Neural progenitor cell (in vitro differentiated cells): Measurements from ENCODE around the gene NXT1. TPM values are rescaled to one million over a fixed set of nuclear protein-coding genes. Genes with fewer than 3 reads are reported as not detected.

Source experiments
- DNase-seq: peaks from one replicate; pipeline ENCODE4 v3.0.0-alpha.2; 2016; ENCODE audit warnings: low spot score
- H2AFZ ChIP-seq: fragments of 200-600 bp; sonication (generic); replicated peaks from 2 replicates; pipeline ENCODE4 v1.6.1; 2016; ENCODE audit warnings: antibody characterized with exemption
- H3F3A ChIP-seq: fragments of 200-600 bp; sonication (generic); 2 replicates; pipeline ENCODE4 v1.6.1; 2016; ENCODE audit warnings: antibody characterized with exemption, low read depth
- H3K27ac ChIP-seq: fragments of 200-600 bp; sonication (generic); 2 replicates; pipeline ENCODE4 v1.5.1; 2016; ENCODE audit warnings: mild to moderate bottlenecking
- H3K27me3 ChIP-seq: fragments of 200-600 bp; sonication (generic); 2 replicates; pipeline ENCODE4 v1.6.1; 2016; ENCODE audit warnings: mild to moderate bottlenecking, moderate library complexity
- H3K36me3 ChIP-seq: fragments of 200-600 bp; sonication (generic); 2 replicates; pipeline ENCODE4 v1.5.1; 2016
- H3K4me1 ChIP-seq: fragments of 200-600 bp; sonication (generic); 2 replicates; pipeline ENCODE4 v1.6.1; 2016; ENCODE audit warnings: mixed run types
- H3K4me2 ChIP-seq: fragments of 200-600 bp; sonication (generic); 2 replicates; pipeline ENCODE4 v1.6.1; 2016
- H3K4me3 ChIP-seq: fragments of 200-600 bp; sonication (generic); 2 replicates; pipeline ENCODE4 v1.5.1; 2016
- H3K79me2 ChIP-seq: fragments of 200-600 bp; sonication (generic); 2 replicates; pipeline ENCODE4 v1.6.1; 2016; ENCODE audit warnings: low read depth
- H3K9ac ChIP-seq: fragments of 200-600 bp; sonication (generic); 2 replicates; pipeline ENCODE4 v1.6.1; 2016
- H3K9me3 ChIP-seq: fragments of 200-600 bp; sonication (generic); 2 replicates; pipeline ENCODE4 v1.5.1; 2016; ENCODE audit warnings: low read depth
- H4K20me1 ChIP-seq: fragments of 200-600 bp; sonication (generic); 2 replicates; pipeline ENCODE4 v1.6.1; 2016; ENCODE audit warnings: low read depth
- H3K27ac Mint-ChIP-seq: 3 replicates; pipeline ENCODE4 v1.8.0; 2021; ENCODE audit warnings: mixed read lengths
- H3K27me3 Mint-ChIP-seq: 2 replicates; pipeline ENCODE4 v1.8.0; 2022; ENCODE audit warnings: low read depth, mild to moderate bottlenecking, inconsistent platforms, moderate library complexity, mixed read lengths; ENCODE audit not compliant: insufficient read depth
- H3K36me3 Mint-ChIP-seq: 3 replicates; pipeline ENCODE4 v1.8.0; 2021; ENCODE audit warnings: mixed read lengths
- H3K4me1 Mint-ChIP-seq: 3 replicates; pipeline ENCODE4 v1.8.0; 2021; ENCODE audit warnings: mixed read lengths
- H3K4me3 Mint-ChIP-seq: 3 replicates; pipeline ENCODE4 v1.8.0; 2021; ENCODE audit warnings: mild to moderate bottlenecking, moderate library complexity, mixed read lengths
- H3K9me3 Mint-ChIP-seq: 3 replicates; pipeline ENCODE4 v1.8.0; 2020; ENCODE audit warnings: mixed read lengths
- CTCF ChIP-seq: fragments of 200-600 bp; sonication (generic); IDR thresholded peaks from 2 replicates; pipeline ENCODE4 v1.5.1; 2017; ENCODE audit warnings: antibody characterized with exemption, mild to moderate bottlenecking
- EZH2 ChIP-seq: fragments of 200-600 bp; sonication (generic); IDR thresholded peaks from 2 replicates; pipeline ENCODE4 v1.6.1; 2017; ENCODE audit warnings: antibody characterized with exemption, mild to moderate bottlenecking, moderate library complexity
- EZH2phosphoT487 ChIP-seq: fragments of 200-600 bp; sonication (generic); IDR thresholded peaks from 2 replicates; pipeline ENCODE4 v1.6.1; 2017; ENCODE audit warnings: antibody characterized with exemption
- total RNA-seq: library from RNA; depleted of rRNA; stranded (reverse); fragments of >200 nt; gene quantifications from 2 replicates; pipeline ENCODE4 v1.2.3, GENCODE V29; 2015; ENCODE audit warnings: low replicate concordance

The NXT1 gene
- total RNA-seq, 1 donor from 2014 or later, result 14.6 TPM

GRCh38 chr20:23358563-23358906, 7.9 kb downstream of the NXT1 start:
- Mint-ChIP-seq H3K4me3 (peak overlapping the region; percentile 80), H3K36me3 (peaks cover 3% of the 10 kb centered on the region), H3K27ac (no peak overlapping the region), H3K4me1 (peaks cover 20% of the 10 kb centered on the region), H3K9me3 (no peaks in the 10 kb centered on the region), H3K27me3 (peaks cover 4% of the 10 kb centered on the region)
- no peak for DNase-seq
- no peak overlapping the region for H3K9ac ChIP-seq
- H3K27ac ChIP-seq, result no peak overlapping the region
- H3F3A ChIP-seq, result peaks cover 32% of the 10 kb centered on the region
- peak overlapping the region; percentile 20 for H2AFZ ChIP-seq
- H3K4me3 ChIP-seq, result peak overlapping the region; percentile 43
- H3K79me2 ChIP-seq, result peaks cover 22% of the 10 kb centered on the region
- H3K4me2 ChIP-seq, result peak overlapping the region; percentile 74
- H3K36me3 ChIP-seq, result no peaks in the 10 kb centered on the region
- no peaks in the 10 kb centered on the region for H3K27me3 ChIP-seq
- H3K9me3 ChIP-seq, result no peaks in the 10 kb centered on the region
- peaks cover 22% of the 10 kb centered on the region for H3K4me1 ChIP-seq
- no peak for TF ChIP-seq EZH2phosphoT487
- no peak for TF ChIP-seq EZH2
- no peak for TF ChIP-seq CTCF
- peaks cover 13% of the 10 kb centered on the region for H4K20me1 ChIP-seq

DNA sequence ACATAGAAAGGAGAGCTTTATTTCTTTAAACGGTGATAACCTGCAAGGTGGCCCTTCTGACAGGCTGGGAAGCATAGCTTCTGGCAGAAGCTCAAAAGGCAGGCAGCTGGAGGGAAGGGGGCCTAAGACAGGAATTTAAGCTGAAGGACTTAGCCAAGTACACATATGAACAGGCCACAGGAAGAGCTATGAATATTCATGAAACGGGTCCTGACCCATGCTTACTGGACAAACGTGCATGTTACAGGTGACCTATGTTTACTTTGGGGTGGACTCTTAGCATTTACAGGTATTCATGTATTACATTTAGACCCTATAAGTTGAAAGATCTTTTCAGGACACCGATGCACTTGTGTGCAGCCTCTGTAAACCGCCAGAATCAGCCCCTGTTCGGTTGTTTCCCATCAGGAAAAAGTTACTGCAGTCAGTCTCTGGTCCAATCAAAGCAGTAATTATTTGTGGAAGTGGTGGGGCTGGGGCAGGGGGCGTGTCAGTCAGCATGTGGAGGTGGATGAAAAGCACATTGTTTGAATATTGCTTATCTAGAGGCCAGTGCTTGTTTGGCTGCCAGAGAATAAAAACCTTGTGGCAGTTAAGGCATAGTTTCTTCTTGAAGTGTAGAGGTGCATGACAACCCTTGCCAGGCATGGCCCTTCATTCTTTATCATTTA, 8.5 kb downstream of the NXT1 start:
- Histone ChIP-seq H3F3A (peaks cover 32% of the 10 kb centered on the region), H3K9ac (no peak overlapping the region), H3K36me3 (no peaks in the 10 kb centered on the region), H3K79me2 (peaks cover 24% of the 10 kb centered on the region), H2AFZ (no peak overlapping the region), H3K4me2 (peak overlapping the region; percentile 74), H3K4me3 (peak overlapping the region; percentile 43), H3K4me1 (peaks cover 26% of the 10 kb centered on the region), H4K20me1 (peaks cover 19% of the 10 kb centered on the region), H3K27ac (no peak overlapping the region), H3K9me3 (no peaks in the 10 kb centered on the region), H3K27me3 (no peaks in the 10 kb centered on the region)
- TF ChIP-seq EZH2, result no peak
- DNase-seq, result no peak
- peak overlapping the region; percentile 17 for H3K4me3 Mint-ChIP-seq
- H3K27me3 Mint-ChIP-seq, result peaks cover 4% of the 10 kb centered on the region
- H3K36me3 Mint-ChIP-seq, result peaks cover 3% of the 10 kb centered on the region
- no peak overlapping the region for H3K27ac Mint-ChIP-seq
- peaks cover 22% of the 10 kb centered on the region for H3K4me1 Mint-ChIP-seq
- no peaks in the 10 kb centered on the region for H3K9me3 Mint-ChIP-seq

DNA sequence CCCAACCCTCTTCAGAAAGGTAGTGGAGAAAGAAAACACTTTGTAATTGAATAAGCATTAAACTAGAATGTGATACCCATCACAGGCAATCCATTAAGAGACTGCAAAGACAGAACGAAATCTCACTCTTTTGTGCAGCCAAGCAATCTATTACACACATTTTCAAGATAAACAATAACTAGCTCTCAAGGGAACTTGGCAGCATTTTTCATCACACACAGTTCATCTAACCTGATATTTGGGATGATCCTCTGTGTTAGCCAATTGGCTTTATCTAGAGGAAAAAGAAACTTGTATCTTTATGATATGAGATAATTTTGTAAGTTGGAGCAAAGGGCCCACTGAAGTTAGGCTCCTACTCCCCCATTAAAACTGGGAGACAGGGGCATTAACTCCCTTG, 9.9 kb downstream of the NXT1 start:
- H3K4me1 ChIP-seq, result peaks cover 26% of the 10 kb centered on the region
- H3F3A ChIP-seq, result peaks cover 29% of the 10 kb centered on the region
- H3K27ac ChIP-seq, result no peak overlapping the region
- peak overlapping the region; percentile 95 for H3K4me2 ChIP-seq
- TF ChIP-seq EZH2 (no peak), CTCF (no peak), EZH2phosphoT487 (no peak)
- peak overlapping the region; percentile 78 for H3K4me3 ChIP-seq
- H3K27ac Mint-ChIP-seq, result no peak overlapping the region
- peaks cover 28% of the 10 kb centered on the region for H3K4me1 Mint-ChIP-seq
- peaks cover 32% of the 10 kb centered on the region for H3K79me2 ChIP-seq
- DNase-seq, result no peak
- H3K36me3 Mint-ChIP-seq, result peaks cover 10% of the 10 kb centered on the region
- peaks cover 4% of the 10 kb centered on the region for H3K27me3 Mint-ChIP-seq
- no peaks in the 10 kb centered on the region for H3K9me3 Mint-ChIP-seq
- H3K9me3 ChIP-seq, result no peaks in the 10 kb centered on the region
- no peaks in the 10 kb centered on the region for H3K27me3 ChIP-seq
- peaks cover 30% of the 10 kb centered on the region for H4K20me1 ChIP-seq
- H3K9ac ChIP-seq, result no peak overlapping the region
- no peak overlapping the region for H2AFZ ChIP-seq
- H3K36me3 ChIP-seq, result no peaks in the 10 kb centered on the region
- peak overlapping the region; percentile 91 for H3K4me3 Mint-ChIP-seq

DNA sequence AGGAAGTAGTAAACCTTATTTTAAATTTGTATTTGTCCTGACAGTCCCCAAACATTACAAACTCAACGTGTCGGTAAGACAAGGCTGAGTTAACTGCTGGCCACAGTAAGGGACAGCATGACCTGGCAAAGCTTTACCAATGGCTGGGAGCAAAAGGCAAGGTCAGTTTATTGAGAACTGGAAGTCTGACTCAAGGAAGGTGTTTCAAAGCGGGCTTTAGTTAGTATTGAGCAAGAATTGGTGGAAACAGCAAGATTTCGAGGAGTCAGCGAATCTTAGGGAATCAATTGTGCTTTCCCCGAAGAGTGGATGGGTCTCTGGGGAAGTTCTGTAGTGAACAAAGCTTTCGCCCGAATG, 10.5 kb downstream of the NXT1 start:
- H3K36me3 Mint-ChIP-seq, result peaks cover 13% of the 10 kb centered on the region
- no peaks in the 10 kb centered on the region for H3K9me3 ChIP-seq
- peaks cover 2% of the 10 kb centered on the region for H3K27me3 Mint-ChIP-seq
- peaks cover 35% of the 10 kb centered on the region for H4K20me1 ChIP-seq
- peak overlapping the region; percentile 95 for H3K4me2 ChIP-seq
- H3F3A ChIP-seq, result peaks cover 24% of the 10 kb centered on the region
- no peaks in the 10 kb centered on the region for H3K27me3 ChIP-seq
- peak overlapping the region; percentile 74 for H2AFZ ChIP-seq
- H3K27ac Mint-ChIP-seq, result peak overlapping the region; percentile 43
- no peaks in the 10 kb centered on the region for H3K36me3 ChIP-seq
- peaks cover 30% of the 10 kb centered on the region for H3K4me1 Mint-ChIP-seq
- peak overlapping the region; percentile 76 for H3K9ac ChIP-seq
- no peaks in the 10 kb centered on the region for H3K9me3 Mint-ChIP-seq
- peaks cover 26% of the 10 kb centered on the region for H3K4me1 ChIP-seq
- peak overlapping the region; percentile 78 for H3K4me3 ChIP-seq
- peak overlapping the region; percentile 86 for H3K27ac ChIP-seq
- DNase-seq, result no peak
- TF ChIP-seq EZH2phosphoT487 (no peak), CTCF (no peak), EZH2 (no peak)
- peak overlapping the region; percentile 91 for H3K4me3 Mint-ChIP-seq
- peaks cover 38% of the 10 kb centered on the region for H3K79me2 ChIP-seq
